ENCODE measurements around the gene PHACTR3. TPM values are rescaled to one million over a fixed set of nuclear protein-coding genes. Genes with fewer than 3 reads are reported as not detected.

The PHACTR3 gene
- total RNA-seq, 8 experiments from 2014 or later = 0.18 to 44.8 (median 26.7) TPM

DNA sequence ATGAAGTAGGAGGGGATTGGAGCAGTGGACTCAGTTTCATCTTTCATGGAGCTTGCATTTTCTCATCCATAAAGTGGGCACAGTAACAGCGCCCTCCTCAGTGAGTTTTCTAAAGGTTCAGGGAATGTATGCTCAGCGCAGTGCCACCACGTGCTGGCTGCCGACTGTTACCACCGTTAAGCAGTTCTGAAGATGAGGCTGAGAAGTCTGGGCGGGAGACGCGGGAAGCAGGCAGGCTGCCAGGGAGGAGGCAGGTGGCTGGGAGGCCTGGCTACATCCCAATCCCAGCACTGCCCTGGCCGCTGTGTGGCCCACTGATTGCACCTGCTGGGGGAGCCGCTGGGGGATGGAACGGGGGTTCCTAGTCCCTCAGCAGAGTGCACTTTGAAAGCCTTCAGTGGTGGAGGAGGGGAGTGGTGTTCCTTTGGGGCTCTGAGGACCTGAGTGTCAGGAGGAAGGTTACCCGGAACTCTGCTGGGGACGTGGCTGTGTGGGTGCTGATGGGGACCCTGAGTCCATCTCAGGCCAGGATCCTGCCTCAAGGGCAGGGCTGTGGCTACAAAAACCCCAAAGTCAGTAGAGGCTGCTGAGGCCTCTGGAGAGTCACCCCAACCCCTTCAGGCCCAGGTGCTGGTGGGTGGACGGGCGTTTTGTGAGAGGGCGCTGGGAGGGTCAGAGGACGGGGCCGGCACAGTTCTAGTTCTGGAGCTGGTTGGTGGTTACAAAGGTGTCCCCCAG, 28.0 kb upstream of the PHACTR3 start:
- H3K4me3 ChIP-seq = no peak overlapping the region
- no peak for ATAC-seq (replicated peaks in 6 of 8)
- whole genome bisulfite sequencing, 10 experiments = 0 to 100% (median 40%) methylated on average over 1 to 5 of the region's 18 CpGs; no CpG with 5 or more reads in 4 of the 10 experiments

DNA sequence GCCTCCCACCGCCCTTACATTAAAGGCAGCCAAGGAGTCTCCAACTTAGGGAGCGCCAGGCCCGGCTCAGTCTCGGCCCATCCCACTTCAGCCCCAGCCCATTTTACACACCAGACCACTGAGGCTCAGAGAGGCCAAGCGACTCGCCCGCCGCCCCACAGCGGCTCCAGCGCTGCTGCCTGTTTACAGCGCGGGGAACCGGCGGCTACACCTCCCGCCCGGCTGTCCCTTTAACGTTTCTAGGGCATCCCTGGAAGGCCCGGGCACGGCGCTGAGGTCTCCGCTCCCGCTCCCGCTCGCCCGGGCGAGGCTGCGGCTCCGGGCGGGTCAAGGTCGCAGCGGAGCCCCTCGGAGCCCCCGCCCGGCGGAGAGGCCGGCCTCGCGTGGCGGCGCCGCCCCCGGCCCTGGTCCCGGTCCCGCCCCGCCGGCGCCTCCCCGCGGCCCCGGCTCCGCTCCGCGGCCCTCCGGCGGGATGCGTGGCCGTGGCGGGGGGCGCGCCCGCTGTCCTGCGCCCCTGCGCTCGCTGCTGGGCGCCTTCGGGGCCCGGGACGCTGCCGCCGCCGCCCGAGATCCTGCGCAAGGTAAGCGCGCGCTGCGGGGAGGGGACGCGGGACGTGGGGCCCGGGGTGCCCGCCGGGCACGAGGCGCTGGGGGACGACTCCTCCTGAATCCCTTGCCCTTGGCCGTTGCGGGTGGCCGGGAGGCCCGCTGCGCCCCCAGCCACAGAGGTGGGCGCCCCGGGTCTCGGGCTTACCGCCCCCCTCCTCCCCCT, 27.1 kb upstream of the PHACTR3 start:
- peak in 6 of 8 experiments; percentile 51 to 64 (median 57) for ATAC-seq (replicated peaks in 6 of 8)
- Histone ChIP-seq H3K4me3 (peak overlapping the region; percentile 23 to 41 (median 26)), H3K4me1 (replicated peaks in 1 of 2) (peaks cover 7 to 9% of the 10 kb centered on the region in 2 donors), H3K27ac (no peak overlapping the region)
- in situ Hi-C loops (cut with MboI; ENCODE audit: low pct_unique_long_range_greater_than_20kb in 2 of 9, low sequenced_read_pairs in 9 of 9, unreplicated experiment in 9 of 9) = loop anchor here in 3 of 9 experiments (25.0 kb wide), 2 partner anchors 160 to 185 kb away; no protein-coding TSS in a partner anchor
- 20 to 50% (median 27%) methylated on average over 2 to 3 of the region's 95 CpGs; no CpG with 5 or more reads in 6 of the 10 experiments for WGBS, 10 experiments

More for the DNA sequence above, 28.0 kb upstream of the PHACTR3 start:
- Histone ChIP-seq H3K27ac (no peak overlapping the region), H3K4me1 (replicated peaks in 1 of 2) (peaks cover 13 to 15% of the 10 kb centered on the region in 2 donors)
- in situ Hi-C loops (cut with MboI; ENCODE audit: low pct_unique_long_range_greater_than_20kb in 2 of 9, low sequenced_read_pairs in 9 of 9, unreplicated experiment in 9 of 9) = loop anchor here in 3 of 9 experiments (25.0 kb wide), 2 partner anchors 161 to 186 kb away; no protein-coding TSS in a partner anchor

DNA sequence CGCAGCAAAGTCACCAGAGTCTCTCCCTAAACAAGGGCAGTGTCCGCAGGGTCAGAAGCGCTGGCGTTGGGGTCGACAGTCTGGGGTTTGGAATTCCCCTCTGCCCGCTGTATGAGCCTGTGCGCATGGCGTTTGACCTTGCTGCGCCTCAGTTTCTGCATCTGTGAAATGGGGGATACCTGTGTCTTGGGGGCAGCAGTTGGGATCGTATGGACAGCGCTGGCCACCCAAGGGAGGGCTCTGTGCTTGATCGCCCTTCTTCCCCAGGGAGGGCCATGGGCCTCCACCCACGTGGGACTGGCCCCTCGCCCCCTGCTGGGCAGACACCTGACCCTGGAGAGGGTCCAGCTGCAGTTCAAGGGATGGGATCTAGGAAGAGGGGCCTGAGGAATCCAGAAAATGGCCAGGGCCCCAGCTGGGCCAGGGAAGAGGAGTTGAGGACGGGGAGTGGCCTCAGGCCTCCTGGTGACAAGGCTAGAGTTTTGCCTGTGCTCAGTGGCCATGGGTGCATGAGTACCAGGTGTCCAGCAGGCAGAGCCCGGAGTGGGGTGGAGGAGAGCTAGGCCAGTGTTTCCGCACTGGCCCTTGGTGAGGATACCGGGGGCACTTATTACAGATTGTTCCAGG, 26.4 kb upstream of the PHACTR3 start:
- 62 to 93% (median 83%) methylated on average over 1 to 4 of the region's 18 CpGs; no CpG with 5 or more reads in 4 of the 10 experiments for WGBS, 10 experiments
- ATAC-seq (replicated peaks in 6 of 8) = peak in 3 of 8 experiments; percentile 9 to 18 (median 15)
- no peak overlapping the region for H3K27ac ChIP-seq
- in situ Hi-C loops (cut with MboI; ENCODE audit: low pct_unique_long_range_greater_than_20kb in 2 of 9, low sequenced_read_pairs in 9 of 9, unreplicated experiment in 9 of 9) = loop anchor here in 3 of 9 experiments (25.0 kb wide), 2 partner anchors 159 to 184 kb away; no protein-coding TSS in a partner anchor
- H3K4me1 ChIP-seq (replicated peaks in 1 of 2) = peaks cover 5 to 6% of the 10 kb centered on the region in 2 donors
- peak overlapping the region in 1 of 5 donors; percentile 26 for H3K4me3 ChIP-seq

DNA sequence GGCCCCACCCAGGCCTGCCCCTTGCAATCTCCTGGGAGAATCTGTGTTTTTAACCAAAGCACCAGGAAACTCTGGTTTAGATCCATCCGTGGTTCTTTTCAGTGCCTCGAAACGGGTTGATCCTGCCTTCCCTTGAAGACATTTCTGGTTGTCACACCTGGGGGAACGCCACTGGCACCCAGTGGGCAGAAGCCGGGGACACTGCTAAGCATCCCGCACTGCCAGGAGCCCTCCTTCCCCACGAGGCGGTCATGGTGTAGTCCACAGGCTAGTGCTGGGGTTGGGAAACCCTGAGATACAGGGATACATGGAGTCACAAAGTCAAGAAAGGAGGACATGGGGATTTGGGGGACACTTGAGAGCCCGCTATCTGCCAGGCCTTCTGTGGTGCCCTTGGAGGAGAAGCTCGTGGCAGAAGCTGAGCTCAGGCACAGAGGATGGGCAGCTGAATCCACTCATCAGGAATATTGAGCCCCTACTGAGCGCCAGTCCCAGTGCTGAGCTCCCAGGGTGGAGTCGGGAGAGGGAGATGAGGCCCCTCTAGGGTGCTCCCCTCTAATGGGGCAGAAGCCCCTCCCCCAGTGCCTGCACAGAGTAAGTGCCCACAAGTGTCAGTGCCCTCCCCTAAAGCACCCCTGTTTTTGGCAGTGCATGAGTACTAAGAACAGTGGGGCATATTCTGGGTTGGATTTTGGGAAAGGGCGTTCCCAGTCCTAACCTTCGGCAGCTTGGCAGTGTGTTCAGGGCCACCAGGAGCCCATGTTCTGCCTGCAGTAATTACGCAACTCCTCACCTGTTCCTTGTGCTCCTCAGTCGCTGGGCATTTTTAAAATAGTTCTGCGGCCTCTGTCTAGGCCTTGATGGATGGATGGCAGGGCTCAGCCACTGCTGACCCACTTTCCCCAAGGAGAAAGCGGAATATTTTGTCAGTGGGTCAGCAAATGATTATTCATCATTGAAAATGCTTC, 25.6 kb upstream of the PHACTR3 start:
- no peak overlapping the region for H3K27ac ChIP-seq
- peaks cover 5 to 6% of the 10 kb centered on the region in 2 donors for H3K4me1 ChIP-seq (replicated peaks in 1 of 2)
- H3K4me3 ChIP-seq = no peak overlapping the region
- in situ Hi-C loops (cut with MboI; ENCODE audit: low pct_unique_long_range_greater_than_20kb in 2 of 9, low sequenced_read_pairs in 9 of 9, unreplicated experiment in 9 of 9) = loop anchor here in 3 of 9 experiments (25.0 kb wide), 2 partner anchors 159 to 184 kb away; no protein-coding TSS in a partner anchor
- ATAC-seq (replicated peaks in 6 of 8) = peak in 1 of 8 experiments; percentile 4
- 15 to 100% (median 75%) methylated on average over 1 to 15 of the region's 18 CpGs; no CpG with 5 or more reads in 2 of the 10 experiments for WGBS, 10 experiments

DNA sequence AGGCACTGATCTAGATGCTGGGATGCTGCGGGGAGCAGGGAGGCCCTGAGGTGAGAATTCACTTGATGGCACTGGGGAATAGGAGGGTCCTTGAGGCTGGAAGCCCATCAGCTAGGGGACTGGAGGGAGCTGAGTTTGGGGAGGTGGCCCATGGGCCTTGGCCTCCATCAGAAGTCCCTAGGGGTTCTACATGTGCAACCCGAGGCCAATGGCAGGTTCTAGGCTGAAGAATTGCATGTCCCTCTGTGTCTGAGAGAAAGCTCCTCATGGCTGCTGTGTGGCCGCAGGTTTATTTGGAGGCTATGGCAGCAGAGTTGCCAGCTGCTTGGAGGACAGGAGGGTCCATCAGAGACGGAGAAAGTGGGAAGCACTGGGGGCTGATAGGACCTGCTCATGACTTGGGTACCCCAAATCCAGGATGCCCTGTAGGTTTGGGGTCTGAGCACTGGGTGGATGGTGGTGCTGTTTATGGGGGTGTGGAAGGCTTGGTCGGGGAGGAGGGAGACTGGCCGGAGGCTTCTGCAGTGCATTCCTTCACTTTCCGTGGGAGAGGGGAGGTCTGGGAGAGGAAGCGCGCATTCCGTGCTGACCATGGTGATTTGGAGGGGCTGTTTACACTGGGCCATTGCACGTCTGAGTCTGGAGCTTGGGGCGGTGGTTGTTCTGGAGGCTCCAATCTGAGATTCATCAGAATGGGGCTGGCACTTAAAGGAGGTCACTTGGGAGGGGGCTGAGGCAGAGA, 24.8 kb upstream of the PHACTR3 start:
- H3K4me3 ChIP-seq = no peak overlapping the region
- peaks cover 5 to 6% of the 10 kb centered on the region in 2 donors for H3K4me1 ChIP-seq (replicated peaks in 1 of 2)
- no peak overlapping the region for H3K27ac ChIP-seq
- no peak for ATAC-seq (replicated peaks in 6 of 8)
- WGBS, 10 experiments = 23 to 100% (median 78%) methylated on average over 1 to 10 of the region's 12 CpGs; no CpG with 5 or more reads in 5 of the 10 experiments
- in situ Hi-C loops (cut with MboI; ENCODE audit: low pct_unique_long_range_greater_than_20kb in 2 of 9, low sequenced_read_pairs in 9 of 9, unreplicated experiment in 9 of 9) = loop anchor here in 3 of 9 experiments (25.0 kb wide), 2 partner anchors 158 to 183 kb away; no protein-coding TSS in a partner anchor

DNA sequence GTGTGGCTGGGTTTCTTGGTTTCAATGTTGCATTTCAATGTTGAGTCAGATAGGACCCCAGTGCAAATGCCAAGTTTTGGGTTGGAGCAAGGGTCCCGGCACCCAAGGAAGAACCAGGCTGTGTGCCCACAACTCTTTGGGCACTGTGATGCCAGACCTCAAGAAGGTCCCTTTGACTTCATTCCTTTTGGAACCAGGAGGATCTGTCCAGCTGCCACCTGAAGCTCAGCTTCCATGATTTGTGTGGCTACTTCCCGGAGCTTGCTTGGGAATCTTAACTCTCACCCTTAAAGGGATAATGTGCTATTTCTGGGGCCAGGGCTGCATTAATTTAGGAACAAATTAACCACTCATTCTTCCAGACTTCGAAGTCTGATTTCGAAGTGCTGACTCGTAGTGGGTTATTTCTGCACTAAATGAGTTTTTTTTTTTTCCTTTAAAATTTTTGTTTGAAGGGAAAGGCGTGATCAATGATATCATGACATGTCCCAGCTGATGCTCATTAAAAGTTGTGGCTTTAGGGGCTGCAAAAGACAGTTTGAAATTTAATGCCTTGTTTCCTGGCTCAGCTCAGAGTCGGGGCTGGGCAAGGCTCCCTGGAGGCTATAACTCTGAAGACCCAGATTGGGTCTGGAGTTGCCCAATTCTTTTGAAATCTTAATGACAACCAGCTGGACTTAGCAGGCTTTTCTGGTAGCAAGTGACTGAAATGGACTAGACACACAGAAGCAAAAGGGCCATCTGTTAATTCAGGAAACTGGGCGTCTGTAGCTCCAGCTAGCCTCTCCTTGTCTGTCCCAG, 24.0 kb upstream of the PHACTR3 start:
- no peak overlapping the region for H3K4me3 ChIP-seq
- peak in 3 of 8 experiments; percentile 29 to 52 (median 45) for ATAC-seq (replicated peaks in 6 of 8)
- peaks cover 11 to 13% of the 10 kb centered on the region in 2 donors for H3K4me1 ChIP-seq (replicated peaks in 1 of 2)
- WGBS, 10 experiments = 0 to 67% (median 42%) methylated on average over 1 to 8 of the region's 8 CpGs
- in situ Hi-C loops (cut with MboI; ENCODE audit: low pct_unique_long_range_greater_than_20kb in 2 of 9, low sequenced_read_pairs in 9 of 9, unreplicated experiment in 9 of 9) = loop anchor here in 3 of 9 experiments (25.0 kb wide), 2 partner anchors 157 to 182 kb away; no protein-coding TSS in a partner anchor
- no peak overlapping the region for H3K27ac ChIP-seq

DNA sequence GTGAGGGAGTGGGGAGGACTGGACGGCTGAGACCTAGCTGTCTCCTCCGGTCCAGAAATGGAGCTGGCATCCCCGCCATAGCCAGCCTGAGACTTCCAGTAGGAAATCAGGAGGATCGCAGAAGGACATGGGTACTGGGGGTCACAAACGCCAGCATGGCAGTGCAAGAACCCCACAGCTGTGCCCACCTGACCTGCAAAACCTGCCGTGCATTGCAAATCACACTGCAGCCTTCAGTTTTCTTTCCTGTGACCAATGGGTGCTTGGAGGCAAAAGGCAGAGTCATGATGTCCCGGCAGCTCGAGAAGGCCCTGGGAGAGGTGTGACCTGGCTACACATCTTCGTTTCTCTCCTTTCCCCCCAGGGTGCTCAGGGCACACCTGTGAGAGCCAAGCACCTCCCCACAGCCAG, 23.3 kb upstream of the PHACTR3 start:
- 17 to 85% (median 60%) methylated on average over 1 to 7 of the region's 9 CpGs; no CpG with 5 or more reads in 6 of the 10 experiments for WGBS, 10 experiments
- no peak overlapping the region for H3K4me3 ChIP-seq
- H3K4me1 ChIP-seq (replicated peaks in 1 of 2) = peaks cover 17 to 19% of the 10 kb centered on the region in 2 donors
- H3K27ac ChIP-seq = no peak overlapping the region
- no peak for ATAC-seq (replicated peaks in 6 of 8)
- in situ Hi-C loops (cut with MboI; ENCODE audit: low pct_unique_long_range_greater_than_20kb in 2 of 9, low sequenced_read_pairs in 9 of 9, unreplicated experiment in 9 of 9) = loop anchor here in 3 of 9 experiments (25.0 kb wide), 2 partner anchors 156 to 181 kb away; no protein-coding TSS in a partner anchor

DNA sequence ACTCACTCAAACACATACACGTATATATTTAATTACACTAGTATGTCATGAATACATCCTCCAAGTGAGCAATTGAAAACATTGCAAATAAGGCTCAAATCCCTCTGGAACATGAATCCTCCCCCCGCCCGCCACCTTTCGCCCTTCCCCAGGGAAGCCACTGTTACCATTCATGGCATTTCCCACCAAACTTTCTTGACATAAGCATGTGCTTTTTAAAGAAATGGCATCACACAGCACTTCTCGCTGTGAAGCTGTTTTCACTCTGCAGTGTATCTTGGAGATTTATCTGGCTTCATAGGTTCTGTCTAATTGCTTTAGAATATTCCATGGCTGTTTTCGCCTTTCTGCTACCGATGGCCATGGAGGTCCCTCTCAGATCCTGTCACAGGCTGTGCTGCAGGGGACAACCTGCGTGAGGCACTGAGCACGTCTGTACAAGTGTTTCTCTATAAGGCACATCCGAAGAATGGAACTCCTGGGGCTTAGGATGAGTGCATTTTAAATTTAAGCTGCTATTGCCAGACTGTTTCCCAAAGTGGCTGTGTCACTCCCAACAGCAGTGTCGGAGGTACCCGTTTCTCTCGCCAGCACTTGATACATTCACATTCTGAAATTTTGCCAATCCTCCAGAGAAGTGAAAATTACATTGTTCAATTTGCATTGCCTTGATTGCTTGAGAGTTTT, 22.2 kb upstream of the PHACTR3 start:
- H3K27ac ChIP-seq = no peak overlapping the region
- peaks cover 21 to 24% of the 10 kb centered on the region in 2 donors for H3K4me1 ChIP-seq (replicated peaks in 1 of 2)

DNA sequence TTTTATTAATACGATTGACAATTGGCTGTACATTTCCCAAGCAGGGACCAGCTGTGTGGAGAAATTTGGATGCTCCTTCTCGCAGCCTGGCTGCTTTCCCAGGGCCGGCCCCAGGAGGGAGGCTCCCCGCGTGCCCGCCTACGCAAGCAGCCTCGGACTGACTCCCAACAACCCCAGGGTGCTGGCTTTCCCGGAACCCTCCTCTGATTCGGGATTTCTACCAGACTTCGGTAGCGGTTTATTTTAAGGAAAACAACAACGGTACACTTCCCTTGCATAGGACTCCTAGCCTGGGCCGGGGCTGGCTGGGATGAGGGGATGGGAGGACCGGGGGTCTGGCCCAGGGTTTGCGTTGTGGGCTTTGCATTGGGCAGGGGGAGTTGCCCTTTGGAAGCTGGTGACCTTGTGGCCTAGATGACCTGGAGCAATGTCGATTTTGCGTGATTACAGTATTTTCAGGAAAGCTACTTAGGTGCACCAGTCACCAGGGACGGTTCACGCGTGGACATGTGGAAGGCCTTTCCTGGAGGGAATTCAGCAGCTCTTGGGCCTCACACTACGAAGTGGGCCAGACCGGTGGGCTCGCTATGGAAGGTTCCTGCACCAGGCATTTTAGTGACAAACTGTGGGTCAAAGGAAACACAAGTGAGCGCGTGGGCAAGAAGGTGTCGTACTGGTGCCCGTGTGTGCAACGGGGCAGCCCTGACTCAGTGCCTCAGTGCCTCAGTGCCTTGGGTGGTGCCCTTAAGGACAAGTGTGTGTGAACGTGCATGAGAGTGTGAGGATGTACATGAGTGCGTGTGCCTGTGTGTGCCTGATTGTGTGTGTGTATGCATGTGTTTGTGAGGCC, 20.7 kb upstream of the PHACTR3 start:
- Histone ChIP-seq H3K4me3 (no peak overlapping the region), H3K4me1 (replicated peaks in 1 of 2) (peaks cover 21 to 24% of the 10 kb centered on the region in 2 donors), H3K27ac (no peak overlapping the region)
- WGBS, 10 experiments = 0 to 91% (median 82%) methylated on average over 1 to 12 of the region's 31 CpGs; no CpG with 5 or more reads in 3 of the 10 experiments
- in situ Hi-C loops (cut with MboI; ENCODE audit: low pct_unique_long_range_greater_than_20kb in 2 of 9, low sequenced_read_pairs in 9 of 9, unreplicated experiment in 9 of 9) = loop anchor here in 3 of 9 experiments (25.0 kb wide), 2 partner anchors 154 to 179 kb away; no protein-coding TSS in a partner anchor
- ATAC-seq (replicated peaks in 6 of 8) = peak in 3 of 8 experiments; percentile 47 to 65 (median 52)

More for the DNA sequence above, 22.2 kb upstream of the PHACTR3 start:
- in situ Hi-C loops (cut with MboI; ENCODE audit: low pct_unique_long_range_greater_than_20kb in 2 of 9, low sequenced_read_pairs in 9 of 9, unreplicated experiment in 9 of 9) = loop anchor here in 3 of 9 experiments (25.0 kb wide), 2 partner anchors 155 to 180 kb away; no protein-coding TSS in a partner anchor
- no peak for ATAC-seq (replicated peaks in 6 of 8)
- no peak overlapping the region for H3K4me3 ChIP-seq
- WGBS, 10 experiments = 0 to 100% (median 78%) methylated on average over 2 to 8 of the region's 13 CpGs; no CpG with 5 or more reads in 2 of the 10 experiments

Measured in motor neuron (in vitro differentiated cells).